Adipocyte (in vitro differentiated cells): ENCODE measurements around the gene CACNA2D1.
"Not testable (repeated sequence)": the region's sequence is repeated elsewhere in the genome, so short reads cannot be mapped to it uniquely, and the experiment has no call there.

Experiments used
- DNase-seq: peaks from one replicate; pipeline ENCODE4 v3.0.0-alpha.2; 2015; ENCODE audit warnings: low read depth
- H3K27me3 ChIP-seq: replicated peaks from 2 replicates; pipeline ENCODE4 v1.7.0; 2013; ENCODE audit warnings: mild to moderate bottlenecking, low read length, moderate library complexity; ENCODE audit not compliant: control insufficient read depth, insufficient read depth
- H3K36me3 ChIP-seq: 2 replicates; pipeline ENCODE4 v1.7.0; 2013; ENCODE audit warnings: low read length, mild to moderate bottlenecking, moderate library complexity; ENCODE audit not compliant: control insufficient read depth, insufficient read depth, severe bottlenecking
- H3K4me1 ChIP-seq: 2 replicates; pipeline ENCODE4 v1.7.0; 2013; ENCODE audit warnings: mild to moderate bottlenecking, low read length, moderate library complexity; ENCODE audit not compliant: control insufficient read depth, insufficient read depth
- H3K4me3 ChIP-seq: 2 replicates; pipeline ENCODE4 v1.7.0; 2013; ENCODE audit warnings: mild to moderate bottlenecking, low read length, moderate library complexity
- H3K9ac ChIP-seq: 2 replicates; pipeline ENCODE4 v1.7.0; 2013; ENCODE audit warnings: mild to moderate bottlenecking, low read length, moderate library complexity
- H3K9me3 ChIP-seq: 2 replicates; pipeline ENCODE4 v1.7.0; 2013; ENCODE audit warnings: mild to moderate bottlenecking, low read length, moderate library complexity; ENCODE audit not compliant: control insufficient read depth

CACNA2D1 gene

GRCh38 chr7:82163586-82163985 lies 280.0 kb downstream of the CACNA2D1 start:
- Histone ChIP-seq H3K9ac (no peak overlapping the region), H3K4me1 (peaks cover 51% of the 10 kb centered on the region), H3K36me3 (no peaks in the 10 kb centered on the region), H3K9me3 (no peaks in the 10 kb centered on the region), H3K27me3 (no peaks in the 10 kb centered on the region), H3K4me3 (no peak overlapping the region)
- no peak for DNase-seq

GRCh38 chr7:82162289-82162688 lies 281.3 kb downstream of the CACNA2D1 start:
- DNase-seq, result no peak
- Histone ChIP-seq H3K9ac (no peak overlapping the region), H3K9me3 (no peaks in the 10 kb centered on the region), H3K27me3 (no peaks in the 10 kb centered on the region), H3K4me3 (no peak overlapping the region), H3K36me3 (no peaks in the 10 kb centered on the region), H3K4me1 (peaks cover 44% of the 10 kb centered on the region)

GRCh38 chr7:82158327-82158726 lies 285.2 kb downstream of the CACNA2D1 start:
- H3K36me3 ChIP-seq, result peaks cover 3% of the 10 kb centered on the region
- no peak for DNase-seq
- H3K9me3 ChIP-seq, result no peaks in the 10 kb centered on the region
- no peak overlapping the region for H3K9ac ChIP-seq
- no peaks in the 10 kb centered on the region for H3K27me3 ChIP-seq
- no peak overlapping the region for H3K4me3 ChIP-seq
- H3K4me1 ChIP-seq, result peaks cover 14% of the 10 kb centered on the region

GRCh38 chr7:82156893-82157292 lies 286.7 kb downstream of the CACNA2D1 start:
- Histone ChIP-seq H3K36me3 (peaks cover 3% of the 10 kb centered on the region), H3K27me3 (no peaks in the 10 kb centered on the region), H3K9me3 (no peaks in the 10 kb centered on the region), H3K4me1 (peaks cover 12% of the 10 kb centered on the region), H3K9ac (no peak overlapping the region), H3K4me3 (no peak overlapping the region)
- no peak for DNase-seq

- H3K4me1 ChIP-seq, result peaks cover 12% of the 10 kb centered on the region
- peaks cover 3% of the 10 kb centered on the region for H3K36me3 ChIP-seq
- H3K9ac ChIP-seq, result no peak overlapping the region
- H3K9me3 ChIP-seq, result no peaks in the 10 kb centered on the region
- no peaks in the 10 kb centered on the region for H3K27me3 ChIP-seq
- no peak overlapping the region for H3K4me3 ChIP-seq
- DNase-seq, result no peak
These were observed 287.4 kb downstream of the CACNA2D1 start for GRCh38 chr7:82156168-82156567.

- Histone ChIP-seq H3K27me3 (no peaks in the 10 kb centered on the region), H3K36me3 (peaks cover 3% of the 10 kb centered on the region), H3K9ac (no peak overlapping the region), H3K4me3 (no peak overlapping the region), H3K4me1 (peaks cover 12% of the 10 kb centered on the region), H3K9me3 (no peaks in the 10 kb centered on the region)
- DNase-seq, result no peak
These were observed 288.8 kb downstream of the CACNA2D1 start for GRCh38 chr7:82154728-82155127.

GRCh38 chr7:82153776-82154175 lies 289.8 kb downstream of the CACNA2D1 start:
- DNase-seq, result no peak
- H3K4me1 ChIP-seq, result peaks cover 12% of the 10 kb centered on the region
- H3K4me3 ChIP-seq, result no peak overlapping the region
- no peaks in the 10 kb centered on the region for H3K27me3 ChIP-seq
- H3K9me3 ChIP-seq, result no peaks in the 10 kb centered on the region
- H3K9ac ChIP-seq, result no peak overlapping the region
- H3K36me3 ChIP-seq, result peaks cover 3% of the 10 kb centered on the region

GRCh38 chr7:82152858-82153257 lies 290.7 kb downstream of the CACNA2D1 start:
- H3K27me3 ChIP-seq, result no peaks in the 10 kb centered on the region
- H3K4me1 ChIP-seq, result peaks cover 12% of the 10 kb centered on the region
- peaks cover 3% of the 10 kb centered on the region for H3K36me3 ChIP-seq
- H3K4me3 ChIP-seq, result no peak overlapping the region
- no peak for DNase-seq
- no peaks in the 10 kb centered on the region for H3K9me3 ChIP-seq
- no peak overlapping the region for H3K9ac ChIP-seq

GRCh38 chr7:82146491-82146890 lies 297.1 kb downstream of the CACNA2D1 start:
- Histone ChIP-seq H3K4me3 (no peak overlapping the region), H3K9me3 (no peaks in the 10 kb centered on the region), H3K4me1 (peaks cover 9% of the 10 kb centered on the region), H3K27me3 (no peaks in the 10 kb centered on the region), H3K36me3 (no peaks in the 10 kb centered on the region), H3K9ac (no peak overlapping the region)
- no peak for DNase-seq

GRCh38 chr7:82142263-82142864 lies 301.2 kb downstream of the CACNA2D1 start:
- no peak for DNase-seq
- Histone ChIP-seq H3K9me3 (no peaks in the 10 kb centered on the region), H3K4me3 (no peak overlapping the region), H3K36me3 (no peaks in the 10 kb centered on the region), H3K27me3 (no peaks in the 10 kb centered on the region), H3K4me1 (peaks cover 9% of the 10 kb centered on the region), H3K9ac (no peak overlapping the region)

GRCh38 chr7:82141427-82141826 lies 302.1 kb downstream of the CACNA2D1 start:
- Histone ChIP-seq H3K36me3 (no peaks in the 10 kb centered on the region), H3K27me3 (no peaks in the 10 kb centered on the region), H3K4me1 (peaks cover 9% of the 10 kb centered on the region), H3K9me3 (no peaks in the 10 kb centered on the region), H3K9ac (no peak overlapping the region), H3K4me3 (no peak overlapping the region)
- no peak for DNase-seq

GRCh38 chr7:82140608-82141007 lies 303.0 kb downstream of the CACNA2D1 start:
- not testable (repeated sequence) for H3K36me3 ChIP-seq, H3K9me3 ChIP-seq, H3K4me1 ChIP-seq, H3K4me3 ChIP-seq, H3K27me3 ChIP-seq, DNase-seq, H3K9ac ChIP-seq
